Transverse colon (tissue), 4 donors: Measurements from ENCODE around the gene OSBPL9. TPM values are rescaled to one million over a fixed set of nuclear protein-coding genes. Genes with fewer than 3 reads are reported as not detected.
"Not testable (repeated sequence)": the region's sequence is repeated elsewhere in the genome, so short reads cannot be mapped to it uniquely, and the experiment has no call there.

Source experiments
- DNase-seq: peaks from one replicate; pipeline ENCODE4 v3.0.0-alpha.2; 2019
- H3K27ac ChIP-seq, 4 donors: fragments of 200-600 bp; sonication (generic); 2 replicates each; pipeline ENCODE4 v1.5.1; 2016 to 2018; ENCODE audit warnings: inconsistent platforms in 4 of 4
- H3K27me3 ChIP-seq: fragments of 200-600 bp; sonication (generic); 2 replicates; pipeline ENCODE4 v1.5.1; 2017; ENCODE audit warnings: inconsistent platforms
- H3K36me3 ChIP-seq, 4 donors: fragments of 200-600 bp; sonication (generic); 2 replicates each; pipeline ENCODE4 v1.5.1; 2017 to 2019; ENCODE audit warnings: inconsistent platforms in 4 of 4
- H3K4me1 ChIP-seq, 4 donors: fragments of 200-600 bp; sonication (generic); 2 replicates each; pipeline ENCODE4 v1.5.1; 2017 to 2020; ENCODE audit warnings: inconsistent platforms in 4 of 4
- H3K4me3 ChIP-seq, 4 donors: fragments of 200-600 bp; sonication (generic); 1 replicate in 1 of 4; 2 replicates in 3 of 4; pipeline versions ENCODE4 v1.5.1 to v1.6.1; 2017 to 2019; ENCODE audit warnings: inconsistent platforms in 4 of 4
- H3K9me3 ChIP-seq, 2 donors: fragments of 200-600 bp; sonication (generic); 2 replicates each; pipeline ENCODE4 v1.5.1; 2017 to 2019; ENCODE audit warnings: inconsistent platforms in 2 of 2
- CTCF ChIP-seq, 5 experiments: fragments of 200-600 bp in 3 of 5; fragments of 450-650 bp in 2 of 5; sonication (generic) in 3 of 5; IDR thresholded peaks; 1 replicate in 2 of 5; 2 replicates in 3 of 5; pipeline ENCODE4 v1.5.1; 2016 to 2017; ENCODE audit warnings: antibody characterized with exemption in 5 of 5, inconsistent platforms in 3 of 5, mild to moderate bottlenecking in 2 of 5, moderate library complexity in 1 of 5
- EP300 ChIP-seq: sonication (generic); formaldehyde crosslinking; IDR thresholded peaks from one replicate; pipeline ENCODE4 v1.6.1; 2017; ENCODE audit warnings: antibody characterized with exemption, low read depth
- POLR2A ChIP-seq: fragments of 450-650 bp; IDR thresholded peaks from one replicate; pipeline ENCODE4 v1.6.1; 2016; ENCODE audit warnings: antibody characterized with exemption, mild to moderate bottlenecking, moderate library complexity
- POLR2AphosphoS5 ChIP-seq, 3 donors: sonication (generic); formaldehyde crosslinking; IDR thresholded peaks; one replicate each; pipeline ENCODE4 v1.6.1; 2016; ENCODE audit warnings: antibody characterized with exemption in 3 of 3
- WGBS, 2 donors: methylation state at CpG; one replicate each; pipeline ENCODE4 v1.1.5; 2018; ENCODE audit warnings: low coverage in 1 of 2; 5-methylcytosine and 5-hydroxymethylcytosine counted together
- in situ Hi-C, 4 donors: fragments of 200-750 bp; cut with MboI; loops; one replicate each; pipeline versions ENCODE4 v1.15.0 to v1.15.1; 2017; ENCODE audit warnings: low sequenced_read_pairs in 3 of 4, low pct_ligation_motif_present in 1 of 4, low pct_unique_long_range_greater_than_20kb in 1 of 4
- intact Hi-C: fragments of 100-400 bp; cut with DNase I; formaldehyde crosslinking; loops from one replicate; pipeline ENCODE4 v1.15.1; 2023; ENCODE audit warnings: low total_unique reads
- total RNA-seq, 4 donors: library from RNA; depleted of rRNA; stranded (reverse); fragments of >200 nt; gene quantifications; one replicate each; pipeline ENCODE4 v1.1.0, GENCODE V29; 2016

OSBPL9 gene
- total RNA-seq, 4 donors from 2014 or later, result 56.1 to 82.1 (median 65.4) TPM

GRCh38 chr1:51600529-51600928 lies 16.4 kb upstream of the OSBPL9 start:
- no peak for TF ChIP-seq CTCF (IDR thresholded peaks at IDR 0.05)
- TF ChIP-seq POLR2AphosphoS5 (IDR thresholded peaks at IDR 0.05), result no peak
- no peak for TF ChIP-seq EP300
- no peak for TF ChIP-seq POLR2A
- Histone ChIP-seq H3K4me3 (no peak overlapping the region), H3K36me3 (no peaks in the 10 kb centered on the region), H3K4me1 (no peaks in the 10 kb centered on the region), H3K27me3 (no peaks in the 10 kb centered on the region), H3K27ac (no peak overlapping the region), H3K9me3 (no peaks in the 10 kb centered on the region)
- in situ Hi-C loops, result no loop called here
- intact Hi-C loops, result no loop called here
- DNase-seq, result no peak
- WGBS, 2 donors, result 53 to 64% methylated on average over 2 of the region's 2 CpGs

GRCh38 chr1:51600965-51601364 lies 15.9 kb upstream of the OSBPL9 start:
- Histone ChIP-seq H3K27ac (no peak overlapping the region), H3K36me3 (no peaks in the 10 kb centered on the region), H3K4me3 (no peak overlapping the region), H3K4me1 (no peaks in the 10 kb centered on the region), H3K9me3 (no peaks in the 10 kb centered on the region), H3K27me3 (no peaks in the 10 kb centered on the region)
- no peak for TF ChIP-seq POLR2AphosphoS5 (IDR thresholded peaks at IDR 0.05)
- TF ChIP-seq POLR2A, result no peak
- no peak for TF ChIP-seq CTCF (IDR thresholded peaks at IDR 0.05)
- no peak for TF ChIP-seq EP300
- intact Hi-C loops, result no loop called here
- in situ Hi-C loops, result no loop called here
- 69 to 75% methylated on average over 1 of the region's 1 CpG for WGBS, 2 donors
- no peak for DNase-seq

GRCh38 chr1:51605961-51606723 lies 10.8 kb upstream of the OSBPL9 start:
- WGBS, 2 donors, result 76 to 88% methylated on average over 3 to 5 of the region's 5 CpGs
- intact Hi-C loops (no loop called here), in situ Hi-C loops (no loop called here)
- Histone ChIP-seq H3K9me3 (no peaks in the 10 kb centered on the region), H3K36me3 (no peaks in the 10 kb centered on the region), H3K27ac (no peak overlapping the region), H3K4me1 (no peaks in the 10 kb centered on the region), H3K4me3 (no peak overlapping the region), H3K27me3 (no peaks in the 10 kb centered on the region)
- TF ChIP-seq POLR2A (no peak), EP300 (no peak), CTCF (IDR thresholded peaks at IDR 0.05) (no peak), POLR2AphosphoS5 (IDR thresholded peaks at IDR 0.05) (no peak)
- DNase-seq, result no peak

GRCh38 chr1:51607681-51608095 lies 9.2 kb upstream of the OSBPL9 start:
- no peaks in the 10 kb centered on the region for H3K9me3 ChIP-seq
- in situ Hi-C loops (no loop called here), intact Hi-C loops (no loop called here)
- H3K36me3 ChIP-seq, result no peaks in the 10 kb centered on the region
- WGBS, 2 donors, result 65 to 67% methylated on average over 6 of the region's 6 CpGs
- H3K4me1 ChIP-seq, result peaks cover 0 to 6% (median 0%) of the 10 kb centered on the region in 4 donors
- H3K27me3 ChIP-seq, result no peaks in the 10 kb centered on the region
- no peak for TF ChIP-seq POLR2AphosphoS5 (IDR thresholded peaks at IDR 0.05)
- TF ChIP-seq EP300, result no peak
- TF ChIP-seq CTCF (IDR thresholded peaks at IDR 0.05), result no peak
- TF ChIP-seq POLR2A, result no peak
- no peak overlapping the region for H3K27ac ChIP-seq
- no peak overlapping the region for H3K4me3 ChIP-seq
- no peak for DNase-seq

GRCh38 chr1:51610104-51610503 lies 6.8 kb upstream of the OSBPL9 start:
- H3K9me3 ChIP-seq, H3K4me1 ChIP-seq, DNase-seq, in situ Hi-C loops, H3K27ac ChIP-seq, intact Hi-C loops, H3K36me3 ChIP-seq, H3K27me3 ChIP-seq, H3K4me3 ChIP-seq: not testable (repeated sequence)
- WGBS, 2 donors, result 80 to 98% methylated on average over 2 to 6 of the region's 6 CpGs
